HUDEP-2 (cell line): Measurements from ENCODE around the gene KDM4B.
"Not testable (repeated sequence)": the region's sequence is repeated elsewhere in the genome, so short reads cannot be mapped to it uniquely, and the experiment has no call there.

Experiments used
- DNase-seq, 76 experiments: peaks; one replicate each; lab custom pipeline; 2025; ENCODE audit not compliant: unreplicated experiment in 76 of 76; lab: John Stamatoyannopoulos, UW

Gene KDM4B

DNA sequence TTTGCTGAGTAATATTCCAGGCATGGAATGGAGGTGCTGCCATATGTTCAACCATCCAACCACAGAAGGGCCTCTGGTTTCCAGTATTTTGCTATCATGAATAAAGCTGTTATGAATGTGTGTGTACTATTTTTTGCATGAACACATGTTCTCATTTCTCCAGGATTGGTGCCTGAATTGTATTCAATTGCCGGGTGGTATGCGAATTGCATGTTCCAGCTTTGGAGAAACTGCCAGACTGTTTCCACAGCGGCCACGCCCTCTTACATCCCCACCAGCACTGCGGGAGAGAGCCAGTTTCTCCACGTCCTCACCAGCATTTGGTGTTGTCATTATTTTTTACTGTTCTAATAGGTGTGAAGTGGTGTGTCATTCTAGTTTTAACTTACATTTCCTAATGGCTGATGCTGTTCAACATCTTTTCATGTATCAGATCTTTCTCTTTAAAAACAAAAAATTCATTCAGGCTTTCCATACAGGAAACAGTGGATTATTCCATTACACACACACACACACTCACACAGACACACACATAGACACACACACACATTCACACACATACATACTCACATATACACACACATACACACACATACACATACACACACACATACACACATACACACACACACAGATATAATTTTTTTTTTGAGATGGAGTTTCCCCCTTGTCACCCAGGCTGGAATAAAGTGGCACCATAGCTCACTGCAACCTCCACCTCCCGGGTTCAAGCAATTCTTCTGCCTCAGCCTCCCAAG lies 217.6 kb downstream of the KDM4B start:
- DNase-seq, result no peak

DNA sequence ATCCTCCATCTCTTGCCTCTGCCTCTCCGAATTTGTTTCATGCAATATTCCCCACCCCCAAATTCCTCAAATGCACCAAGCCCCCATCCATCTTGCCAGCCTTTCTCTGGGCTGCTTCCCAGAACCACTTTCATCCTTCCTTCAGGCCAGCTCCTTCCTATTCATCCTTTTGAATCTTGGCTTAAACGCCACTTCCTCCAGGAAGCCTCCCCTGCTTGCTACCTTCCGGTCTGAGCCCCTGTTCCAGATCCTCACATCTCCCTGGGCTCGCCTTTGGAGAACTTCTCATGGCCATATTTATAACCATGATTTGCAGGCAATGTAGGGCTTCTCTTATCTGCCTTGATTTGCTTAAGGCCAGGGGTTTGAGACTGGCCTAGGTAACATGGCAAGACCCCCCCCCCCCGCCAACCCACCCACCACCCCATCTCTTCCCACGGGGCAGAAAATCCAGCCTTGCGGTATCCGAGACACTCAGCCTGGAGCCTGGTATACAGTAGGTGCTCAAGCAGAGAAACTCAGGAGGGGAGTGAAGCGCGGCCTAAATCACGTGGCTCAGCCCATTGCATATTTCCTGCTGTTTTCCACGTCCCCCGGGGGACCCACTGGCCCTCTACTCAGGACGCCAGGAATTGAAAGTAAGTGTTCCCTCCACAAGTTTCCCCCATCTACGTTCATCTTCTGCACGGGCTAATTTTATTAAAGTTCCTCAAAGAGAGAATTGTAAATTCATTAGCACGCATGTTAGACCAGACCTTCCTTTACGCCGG lies 219.8 kb downstream of the KDM4B start:
- no peak for DNase-seq

DNA sequence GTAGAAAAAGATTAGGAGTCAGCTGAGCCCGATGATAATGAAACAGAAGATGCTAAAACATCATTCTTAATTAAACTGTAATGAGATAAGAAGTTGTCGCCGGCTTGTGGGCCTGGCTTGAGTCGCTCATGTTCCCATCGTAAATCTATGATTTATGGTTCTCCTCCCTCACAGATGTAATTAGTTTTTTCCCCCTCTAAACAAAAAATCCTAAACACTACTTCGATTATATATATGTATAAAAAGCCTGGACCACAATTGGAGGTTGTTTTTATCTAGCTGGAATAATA lies 220.3 kb downstream of the KDM4B start:
- DNase-seq, result no peak

DNA sequence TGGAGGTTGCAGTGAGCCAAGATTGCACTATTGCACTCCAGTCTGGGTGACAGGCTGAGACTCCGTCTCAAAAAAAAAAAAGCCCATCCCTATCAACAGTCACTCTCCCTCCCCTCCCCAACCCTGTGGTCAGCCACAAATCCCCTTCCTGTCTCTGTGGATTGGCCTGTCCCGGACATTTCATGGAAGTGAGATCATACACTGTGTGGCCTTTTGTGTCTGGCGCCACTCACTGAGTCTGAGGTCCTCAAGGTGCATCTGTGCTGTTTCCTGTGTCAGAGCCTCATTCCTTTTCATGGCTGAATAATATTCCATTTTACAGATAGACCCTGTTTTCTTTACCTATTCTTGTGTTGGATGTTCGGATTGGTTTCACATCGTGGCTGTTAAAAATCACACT lies 222.2 kb downstream of the KDM4B start:
- no peak for DNase-seq

DNA sequence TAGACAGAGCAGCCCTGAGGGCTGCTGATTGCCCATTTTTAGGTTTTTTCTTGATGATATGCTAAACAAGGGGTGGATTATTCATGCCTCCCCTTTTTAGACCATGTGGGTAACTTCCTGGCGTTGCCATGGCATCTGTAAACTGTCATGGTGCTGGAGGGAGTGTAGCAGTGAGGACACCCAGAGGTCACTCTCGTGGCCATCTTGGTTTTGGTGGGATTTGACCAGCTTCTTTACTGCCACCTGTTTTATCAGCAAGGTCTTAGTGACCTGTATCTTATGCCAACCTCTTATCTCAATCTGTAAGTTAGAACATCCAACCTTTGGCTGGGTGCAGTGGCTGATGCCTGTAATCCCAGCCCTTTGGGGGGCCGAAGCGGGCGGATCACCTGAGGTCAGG lies 223.7 kb downstream of the KDM4B start:
- DNase-seq, result no peak

DNA sequence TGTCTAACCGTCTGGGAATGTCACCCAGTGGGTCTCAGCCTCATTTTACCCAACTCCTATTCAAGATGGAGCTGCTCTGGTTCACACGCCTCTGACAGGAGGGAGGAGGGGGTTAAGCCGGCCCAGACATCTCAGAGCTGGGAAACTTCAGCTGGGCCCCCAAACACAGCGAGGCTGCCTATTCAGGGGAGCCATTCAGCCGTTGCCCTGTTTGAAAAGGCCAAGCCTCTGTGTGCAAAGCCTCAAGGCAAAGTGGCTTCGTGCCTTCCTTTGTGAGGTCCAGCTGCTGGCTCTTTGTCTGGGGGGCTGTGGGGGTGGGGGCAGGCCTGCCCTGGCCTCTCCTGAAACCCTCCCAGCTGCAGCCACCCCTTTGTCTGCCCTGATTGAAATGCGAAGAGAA lies 224.3 kb downstream of the KDM4B start:
- no peak for DNase-seq

DNA sequence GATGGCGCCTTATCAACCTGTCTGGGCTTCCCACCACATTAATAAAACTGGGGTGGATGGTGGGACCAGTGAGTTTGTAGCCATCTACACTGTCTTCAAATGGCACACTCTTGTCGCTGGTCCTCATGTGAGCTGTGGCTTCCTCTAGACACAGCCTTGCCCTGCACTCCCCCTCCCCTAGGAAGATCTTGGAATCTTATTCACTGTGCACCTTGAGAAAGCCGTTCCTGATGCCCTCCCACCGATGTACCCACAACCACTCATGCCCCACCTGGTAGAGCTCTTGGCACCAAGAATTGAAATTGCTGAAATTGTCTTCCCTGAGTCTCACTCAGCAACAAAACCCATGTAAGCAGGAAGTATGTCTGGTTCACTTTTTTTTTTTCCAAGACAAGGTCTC lies 225.7 kb downstream of the KDM4B start:
- no peak for DNase-seq

- not testable (repeated sequence) for DNase-seq
Observed at GRCh38 chr19:5195587-5195986, 226.7 kb downstream of the KDM4B start.

DNA sequence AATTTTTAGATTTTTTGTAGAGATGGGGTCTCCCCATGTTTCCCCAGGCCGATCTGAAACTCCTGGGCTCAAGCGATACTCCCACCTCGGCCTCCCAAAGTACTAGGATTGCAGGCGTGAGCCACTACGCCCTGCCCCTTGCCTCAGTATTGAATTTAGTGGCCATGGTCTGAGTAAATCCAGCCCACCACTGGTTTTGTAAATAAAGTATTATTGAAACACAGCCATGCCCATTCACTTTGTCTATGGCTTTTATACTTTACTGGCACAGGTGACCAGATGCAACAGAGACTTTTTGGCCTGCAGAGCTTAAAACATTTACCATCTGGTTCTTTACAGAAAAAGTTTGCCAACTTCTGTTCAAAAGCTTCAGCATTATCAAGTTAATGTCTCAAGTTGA lies 227.9 kb downstream of the KDM4B start:
- no peak for DNase-seq

GRCh38 chr19:5200844-5201243 lies 231.9 kb downstream of the KDM4B start:
- no peak for DNase-seq

GRCh38 chr19:5202553-5202952 lies 233.6 kb downstream of the KDM4B start:
- no peak for DNase-seq
